Measurements from ENCODE around the gene SSBP1.

DNA sequence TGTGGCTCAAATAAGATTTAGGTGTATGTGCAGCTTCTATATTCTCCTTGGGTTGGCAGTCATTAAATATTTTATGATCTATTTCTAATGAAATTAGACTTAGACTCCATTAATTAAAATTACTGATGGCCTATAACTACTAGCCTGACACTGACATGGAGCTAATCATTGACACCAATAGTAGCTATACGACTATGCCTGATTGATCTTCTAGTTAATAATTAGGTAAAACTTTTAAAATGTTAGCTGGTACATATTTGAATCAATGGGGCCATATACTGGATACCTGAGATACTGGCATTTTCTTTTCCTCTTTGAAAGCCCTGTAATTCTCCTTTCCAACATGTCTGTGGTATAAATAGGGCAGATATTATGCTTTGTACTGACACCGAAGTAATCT lies 15.6 kb upstream of the SSBP1 start:
- TF ChIP-seq, protein P1, sequence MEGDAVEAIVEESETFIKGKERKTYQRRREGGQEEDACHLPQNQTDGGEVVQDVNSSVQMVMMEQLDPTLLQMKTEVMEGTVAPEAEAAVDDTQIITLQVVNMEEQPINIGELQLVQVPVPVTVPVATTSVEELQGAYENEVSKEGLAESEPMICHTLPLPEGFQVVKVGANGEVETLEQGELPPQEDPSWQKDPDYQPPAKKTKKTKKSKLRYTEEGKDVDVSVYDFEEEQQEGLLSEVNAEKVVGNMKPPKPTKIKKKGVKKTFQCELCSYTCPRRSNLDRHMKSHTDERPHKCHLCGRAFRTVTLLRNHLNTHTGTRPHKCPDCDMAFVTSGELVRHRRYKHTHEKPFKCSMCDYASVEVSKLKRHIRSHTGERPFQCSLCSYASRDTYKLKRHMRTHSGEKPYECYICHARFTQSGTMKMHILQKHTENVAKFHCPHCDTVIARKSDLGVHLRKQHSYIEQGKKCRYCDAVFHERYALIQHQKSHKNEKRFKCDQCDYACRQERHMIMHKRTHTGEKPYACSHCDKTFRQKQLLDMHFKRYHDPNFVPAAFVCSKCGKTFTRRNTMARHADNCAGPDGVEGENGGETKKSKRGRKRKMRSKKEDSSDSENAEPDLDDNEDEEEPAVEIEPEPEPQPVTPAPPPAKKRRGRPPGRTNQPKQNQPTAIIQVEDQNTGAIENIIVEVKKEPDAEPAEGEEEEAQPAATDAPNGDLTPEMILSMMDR (IDR thresholded peaks at IDR 0.05) = no peak
- no peak for TF ChIP-seq EP300 (IDR thresholded peaks at IDR 0.05)

All from tibial nerve (tissue), 4 donors.